ENCODE results near the gene SFI1. TPM values are rescaled to one million over a fixed set of nuclear protein-coding genes. Genes with fewer than 3 reads are reported as not detected.
A peak's percentile ranks its signal among the peaks of the same experiment; 100 is the strongest.

The SFI1 gene
- total RNA-seq, 3 donors from 2014 or later (not counting 1 experiment from before 2014, with no cell fraction given) = 208 to 225 (median 217) TPM

DNA sequence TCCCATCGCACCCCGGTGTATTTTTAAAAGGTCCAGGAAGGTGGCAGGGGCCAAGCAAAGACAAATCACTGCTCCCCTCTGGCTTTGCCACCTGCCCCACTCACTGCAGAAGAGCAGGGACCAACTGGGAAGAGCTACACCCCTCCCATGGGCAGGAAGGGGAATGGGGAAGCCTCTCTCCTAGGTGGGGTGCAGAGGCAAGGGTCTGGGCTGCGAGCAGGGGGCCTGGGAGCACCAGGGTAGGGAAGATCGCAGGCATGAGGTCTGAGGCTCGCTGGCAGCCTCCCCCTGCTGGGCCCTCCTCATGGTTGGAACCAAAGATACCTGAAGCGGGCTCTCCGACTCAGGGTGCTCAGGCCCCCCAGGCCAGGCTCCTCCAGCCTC is 128.9 kb downstream of the SFI1 start:
- H3K27ac ChIP-seq (ENCODE audit: low read length) = no peak overlapping the region
- peaks cover 59% of the 10 kb centered on the region for H3K4me1 ChIP-seq (ENCODE audit: control insufficient read depth, insufficient read depth, low read length)
- H3K4me1 Mint-ChIP-seq = peaks cover 46 to 53% of the 10 kb centered on the region in 2 donors
- intact Hi-C loops (cut with micrococcal nuclease) = no loop called here
- no peaks in the 10 kb centered on the region for H3K9me3 ChIP-seq (ENCODE audit: control insufficient read depth, insufficient read depth, low read length)
- no peaks in the 10 kb centered on the region for H3K27me3 ChIP-seq (ENCODE audit: control insufficient read depth, insufficient read depth, low read length)
- peaks cover 16% of the 10 kb centered on the region for H3K36me3 ChIP-seq (ENCODE audit: control insufficient read depth, insufficient read depth, low read length)
- TF ChIP-seq, protein P1, sequence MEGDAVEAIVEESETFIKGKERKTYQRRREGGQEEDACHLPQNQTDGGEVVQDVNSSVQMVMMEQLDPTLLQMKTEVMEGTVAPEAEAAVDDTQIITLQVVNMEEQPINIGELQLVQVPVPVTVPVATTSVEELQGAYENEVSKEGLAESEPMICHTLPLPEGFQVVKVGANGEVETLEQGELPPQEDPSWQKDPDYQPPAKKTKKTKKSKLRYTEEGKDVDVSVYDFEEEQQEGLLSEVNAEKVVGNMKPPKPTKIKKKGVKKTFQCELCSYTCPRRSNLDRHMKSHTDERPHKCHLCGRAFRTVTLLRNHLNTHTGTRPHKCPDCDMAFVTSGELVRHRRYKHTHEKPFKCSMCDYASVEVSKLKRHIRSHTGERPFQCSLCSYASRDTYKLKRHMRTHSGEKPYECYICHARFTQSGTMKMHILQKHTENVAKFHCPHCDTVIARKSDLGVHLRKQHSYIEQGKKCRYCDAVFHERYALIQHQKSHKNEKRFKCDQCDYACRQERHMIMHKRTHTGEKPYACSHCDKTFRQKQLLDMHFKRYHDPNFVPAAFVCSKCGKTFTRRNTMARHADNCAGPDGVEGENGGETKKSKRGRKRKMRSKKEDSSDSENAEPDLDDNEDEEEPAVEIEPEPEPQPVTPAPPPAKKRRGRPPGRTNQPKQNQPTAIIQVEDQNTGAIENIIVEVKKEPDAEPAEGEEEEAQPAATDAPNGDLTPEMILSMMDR (IDR thresholded peaks at IDR 0.05) = no peak
- DNase-seq (no peak), ATAC-seq (no peak)
- H3K4me3 Mint-ChIP-seq = no peak overlapping the region
- no peaks in the 10 kb centered on the region for H3K27me3 Mint-ChIP-seq (ENCODE audit: low read depth in 2 of 2)
- H3K36me3 Mint-ChIP-seq = no peaks in the 10 kb centered on the region
- WGBS (ENCODE audit: insufficient coverage) = 98% methylated on average over 7 of the region's 7 CpGs
- H3K27ac Mint-ChIP-seq = peak overlapping the region; percentile 45 to 93
- H3K4me3 ChIP-seq (ENCODE audit: low read length) = no peak overlapping the region
- no peaks in the 10 kb centered on the region for H3K9me3 Mint-ChIP-seq

DNA sequence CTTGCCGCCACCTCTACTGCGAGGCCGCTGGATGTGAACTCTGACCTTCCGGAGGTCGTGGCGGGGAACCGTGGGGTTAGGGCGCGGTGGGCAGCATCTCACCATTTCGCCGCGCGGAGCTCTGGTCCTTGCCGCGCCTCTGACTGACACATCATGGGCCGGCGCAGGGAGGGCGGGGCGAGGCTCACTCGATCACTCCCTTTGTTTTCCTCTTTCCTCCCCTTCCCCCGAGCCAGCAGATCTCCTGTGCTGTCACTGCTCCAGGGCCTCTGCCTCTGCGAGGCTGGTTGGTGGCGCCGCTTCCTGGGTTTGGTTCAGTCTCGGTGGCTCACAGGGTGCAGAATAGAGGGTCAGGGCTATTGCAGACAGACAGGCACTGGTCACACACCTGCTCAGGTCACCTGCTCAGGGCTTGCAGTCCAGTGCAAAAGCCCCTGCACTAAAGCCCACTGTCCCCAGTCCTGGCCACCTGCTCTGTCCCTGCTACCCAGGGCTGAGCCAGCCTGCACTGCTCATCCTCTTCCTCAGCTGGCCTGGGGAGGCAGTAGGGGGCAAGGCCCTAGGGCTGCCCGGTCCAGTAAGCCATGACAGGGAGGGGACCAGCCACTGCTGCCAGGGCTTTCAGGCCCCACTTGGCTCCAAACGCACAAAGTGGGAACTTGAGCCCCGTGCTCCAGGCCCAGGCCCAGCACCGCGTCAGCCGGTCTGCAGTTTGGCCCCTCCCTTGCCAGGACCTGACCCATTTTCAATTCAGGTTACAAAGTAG is 129.5 kb downstream of the SFI1 start:
- Histone ChIP-seq H3K9me3 (ENCODE audit: control insufficient read depth, insufficient read depth, low read length) (no peaks in the 10 kb centered on the region), H3K27me3 (ENCODE audit: control insufficient read depth, insufficient read depth, low read length) (no peaks in the 10 kb centered on the region), H3K4me3 (ENCODE audit: low read length) (no peak overlapping the region), H3K27ac (ENCODE audit: low read length) (no peak overlapping the region), H3K4me1 (ENCODE audit: control insufficient read depth, insufficient read depth, low read length) (peaks cover 62% of the 10 kb centered on the region), H3K36me3 (ENCODE audit: control insufficient read depth, insufficient read depth, low read length) (peaks cover 11% of the 10 kb centered on the region)
- H3K9me3 Mint-ChIP-seq = no peaks in the 10 kb centered on the region
- H3K27ac Mint-ChIP-seq = peak overlapping the region; percentile 80 to 93
- no peaks in the 10 kb centered on the region for H3K27me3 Mint-ChIP-seq (ENCODE audit: low read depth in 2 of 2)
- peaks cover 46 to 57% of the 10 kb centered on the region in 2 donors for H3K4me1 Mint-ChIP-seq
- no peak for DNase-seq
- WGBS (ENCODE audit: insufficient coverage) = 93% methylated on average over 31 of the region's 31 CpGs
- ATAC-seq = no peak
- intact Hi-C loops (cut with micrococcal nuclease) = no loop called here
- H3K4me3 Mint-ChIP-seq = no peak overlapping the region
- TF ChIP-seq, protein P1 (IDR thresholded peaks at IDR 0.05) = no peak
- H3K36me3 Mint-ChIP-seq = no peaks in the 10 kb centered on the region

DNA sequence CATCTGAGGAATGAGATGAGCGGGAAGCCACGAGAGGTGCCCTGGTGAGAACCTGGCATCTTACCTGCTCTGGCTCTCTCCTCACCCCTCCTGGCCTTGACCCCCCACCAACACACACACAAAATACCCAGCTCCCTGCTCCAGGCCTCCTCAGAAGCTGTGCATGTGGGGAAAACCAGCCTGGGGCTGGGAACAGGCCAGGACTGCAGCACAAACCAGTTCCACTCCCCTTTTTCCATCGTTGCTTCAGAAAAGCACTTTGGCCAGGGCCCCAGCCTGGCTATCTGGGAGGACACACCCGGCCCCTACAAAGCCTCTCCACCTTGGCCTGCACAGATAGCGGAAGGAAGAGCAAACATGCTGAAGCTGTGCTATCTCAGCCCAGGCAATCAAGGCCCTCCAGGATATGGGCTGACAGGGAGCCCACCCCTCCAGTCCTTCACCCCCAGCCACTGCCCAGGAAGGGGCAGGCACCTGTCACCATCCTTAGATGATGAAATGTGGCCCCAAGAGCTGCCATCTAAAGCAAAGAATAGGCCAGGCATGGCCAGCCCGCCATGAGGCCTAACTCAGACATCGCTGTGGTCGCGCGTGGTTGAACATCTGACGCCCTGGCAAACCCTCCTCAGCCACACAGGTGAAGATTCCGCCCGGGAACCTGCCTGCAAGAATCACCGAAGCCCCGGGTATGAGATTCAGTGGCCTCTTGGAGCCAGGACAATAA is 130.3 kb downstream of the SFI1 start:
- peaks cover 63% of the 10 kb centered on the region for H3K4me1 ChIP-seq (ENCODE audit: control insufficient read depth, insufficient read depth, low read length)
- Mint-ChIP-seq H3K4me3 (no peak overlapping the region), H3K9me3 (no peaks in the 10 kb centered on the region), H3K27ac (peak overlapping the region; percentile 80 to 93), H3K36me3 (no peaks in the 10 kb centered on the region), H3K27me3 (ENCODE audit: low read depth in 2 of 2) (no peaks in the 10 kb centered on the region), H3K4me1 (peaks cover 44 to 57% of the 10 kb centered on the region in 2 donors)
- no peaks in the 10 kb centered on the region for H3K27me3 ChIP-seq (ENCODE audit: control insufficient read depth, insufficient read depth, low read length)
- no peak overlapping the region for H3K4me3 ChIP-seq (ENCODE audit: low read length)
- 90% methylated on average over 15 of the region's 15 CpGs for WGBS (ENCODE audit: insufficient coverage)
- TF ChIP-seq, protein P1 (IDR thresholded peaks at IDR 0.05) = no peak
- ATAC-seq (no peak), DNase-seq (no peak)
- intact Hi-C loops (cut with micrococcal nuclease) = no loop called here
- no peaks in the 10 kb centered on the region for H3K9me3 ChIP-seq (ENCODE audit: control insufficient read depth, insufficient read depth, low read length)
- H3K36me3 ChIP-seq (ENCODE audit: control insufficient read depth, insufficient read depth, low read length) = peaks cover 8% of the 10 kb centered on the region
- H3K27ac ChIP-seq (ENCODE audit: low read length) = no peak overlapping the region

Data from natural killer cell (primary cell).